GM12892 (cell line): ENCODE results near the gene CYP3A5.

Experiments used
- POLR2A ChIP-seq: IDR thresholded peaks from 2 replicates; pipeline ENCODE4 v1.6.1; 2011; ENCODE audit warnings: low read depth, low read length, control low read depth
- POLR2AphosphoS5 ChIP-seq: IDR thresholded peaks from 2 replicates; pipeline ENCODE4 v1.6.1; 2011; ENCODE audit warnings: low read depth, low read length, control low read depth
- TAF1 ChIP-seq: IDR thresholded peaks from 2 replicates; pipeline ENCODE4 v1.6.1; 2011; ENCODE audit warnings: low read depth, mild to moderate bottlenecking, control low read depth, low read length, borderline replicate concordance

- TF ChIP-seq TAF1 (no peak), POLR2A (no peak), POLR2AphosphoS5 (no peak)
These were observed 56.6 kb downstream of the CYP3A5 start for GRCh38 chr7:99623091-99623693.
